Progenitor cell of endocrine pancreas (in vitro differentiated cells): Measurements from ENCODE around the gene ZSCAN5A. TPM values are rescaled to one million over a fixed set of nuclear protein-coding genes. Genes with fewer than 3 reads are reported as not detected.
A peak's percentile ranks its signal among the peaks of the same experiment; 100 is the strongest.
"Not testable (repeated sequence)": the region's sequence is repeated elsewhere in the genome, so short reads cannot be mapped to it uniquely, and the experiment has no call there.

Experiments used
- DNase-seq: peaks from one replicate; pipeline ENCODE4 v3.0.0; 2021; ENCODE audit warnings: low spot score; ENCODE audit not compliant: unreplicated experiment
- H3K27ac Mint-ChIP-seq: 2 replicates; pipeline ENCODE4 v1.8.0; 2021; ENCODE audit warnings: mild to moderate bottlenecking, moderate library complexity, mixed read lengths
- H3K27me3 Mint-ChIP-seq: 2 replicates; pipeline ENCODE4 v1.8.0; 2021; ENCODE audit warnings: mixed read lengths
- H3K36me3 Mint-ChIP-seq: 2 replicates; pipeline ENCODE4 v1.8.0; 2022; ENCODE audit warnings: mixed read lengths; ENCODE audit not compliant: insufficient read depth
- H3K4me1 Mint-ChIP-seq: 2 replicates; pipeline ENCODE4 v1.8.0; 2021; ENCODE audit warnings: low read depth, mixed read lengths
- H3K4me3 Mint-ChIP-seq: 2 replicates; pipeline ENCODE4 v1.8.0; 2021; ENCODE audit warnings: low read depth, mild to moderate bottlenecking, moderate library complexity, mixed read lengths
- H3K9me3 Mint-ChIP-seq: 2 replicates; pipeline ENCODE4 v1.8.0; 2021; ENCODE audit warnings: low read depth, mixed read lengths
- CTCF ChIP-seq: fragments of 200-600 bp; sonication (generic); IDR thresholded peaks from one replicate; pipeline ENCODE4 v1.5.0; 2021; ENCODE audit warnings: antibody characterized with exemption, mild to moderate bottlenecking; ENCODE audit not compliant: unreplicated experiment
- total RNA-seq: library from RNA; stranded (reverse); gene quantifications from 2 replicates; pipeline ENCODE4 v1.2.1, GENCODE V29; 2021

The ZSCAN5A gene
- total RNA-seq, 1 donor from 2014 or later: 19.1 TPM

- H3K4me3 Mint-ChIP-seq: no peak overlapping the region
- no peaks in the 10 kb centered on the region for H3K36me3 Mint-ChIP-seq
- peaks cover 16% of the 10 kb centered on the region for H3K9me3 Mint-ChIP-seq
- H3K4me1 Mint-ChIP-seq: no peaks in the 10 kb centered on the region
- H3K27me3 Mint-ChIP-seq: no peaks in the 10 kb centered on the region
- peak; percentile 72 for TF ChIP-seq CTCF
- DNase-seq: peak; percentile 18
- H3K27ac Mint-ChIP-seq: no peak overlapping the region
These were observed 35.9 kb upstream of the ZSCAN5A start for GRCh38 chr19:56350416-56351045.

GRCh38 chr19:56348289-56348877 lies 33.7 kb upstream of the ZSCAN5A start:
- DNase-seq: no peak
- H3K36me3 Mint-ChIP-seq: no peaks in the 10 kb centered on the region
- H3K27me3 Mint-ChIP-seq: no peaks in the 10 kb centered on the region

GRCh38 chr19:56347163-56347778 lies 32.6 kb upstream of the ZSCAN5A start:
- Mint-ChIP-seq H3K9me3 (peaks cover 20% of the 10 kb centered on the region), H3K4me3 (no peak overlapping the region), H3K36me3 (peaks cover 2% of the 10 kb centered on the region), H3K27me3 (no peaks in the 10 kb centered on the region), H3K27ac (no peak overlapping the region), H3K4me1 (no peaks in the 10 kb centered on the region)
- no peak for TF ChIP-seq CTCF
- no peak for DNase-seq

More at GRCh38 chr19:56348289-56348877, 33.7 kb upstream of the ZSCAN5A start:
- Mint-ChIP-seq H3K27ac (no peak overlapping the region), H3K4me1 (no peaks in the 10 kb centered on the region), H3K4me3 (no peak overlapping the region), H3K9me3 (peaks cover 13% of the 10 kb centered on the region)
- TF ChIP-seq CTCF: peak; percentile 30

GRCh38 chr19:56341948-56342347 lies 27.3 kb upstream of the ZSCAN5A start:
- TF ChIP-seq CTCF: no peak
- H3K27ac Mint-ChIP-seq: no peak overlapping the region
- H3K9me3 Mint-ChIP-seq: peaks cover 38% of the 10 kb centered on the region
- H3K4me3 Mint-ChIP-seq: no peak overlapping the region
- no peak for DNase-seq
- no peaks in the 10 kb centered on the region for H3K27me3 Mint-ChIP-seq
- peaks cover 8% of the 10 kb centered on the region for H3K36me3 Mint-ChIP-seq
- H3K4me1 Mint-ChIP-seq: no peaks in the 10 kb centered on the region

GRCh38 chr19:56339031-56339430 lies 24.4 kb upstream of the ZSCAN5A start:
- not testable (repeated sequence) for H3K27ac Mint-ChIP-seq, DNase-seq, H3K4me3 Mint-ChIP-seq, H3K36me3 Mint-ChIP-seq, H3K27me3 Mint-ChIP-seq, H3K4me1 Mint-ChIP-seq
- peaks cover 38% of the 10 kb centered on the region for H3K9me3 Mint-ChIP-seq

GRCh38 chr19:56337077-56337476 lies 22.4 kb upstream of the ZSCAN5A start:
- H3K9me3 Mint-ChIP-seq: peaks cover 29% of the 10 kb centered on the region
- H3K4me1 Mint-ChIP-seq, H3K4me3 Mint-ChIP-seq, H3K27me3 Mint-ChIP-seq, DNase-seq, H3K27ac Mint-ChIP-seq, H3K36me3 Mint-ChIP-seq: not testable (repeated sequence)

- not testable (repeated sequence) for H3K27me3 Mint-ChIP-seq, H3K4me3 Mint-ChIP-seq, H3K4me1 Mint-ChIP-seq, DNase-seq, H3K27ac Mint-ChIP-seq, H3K36me3 Mint-ChIP-seq
- H3K9me3 Mint-ChIP-seq: peaks cover 24% of the 10 kb centered on the region
These were observed 20.7 kb upstream of the ZSCAN5A start for GRCh38 chr19:56335371-56335770.
